Activated CD4-positive, alpha-beta memory T cell treated with anti-CD3 and anti-CD28 coated beads, Interleukin-2, amount 10 ng/mL, durations not matched to agents 7 days and 5 days (primary cell): Measurements from ENCODE around the gene APP. TPM values are rescaled to one million over a fixed set of nuclear protein-coding genes. Genes with fewer than 3 reads are reported as not detected.

Experiments used
- CTCF ChIA-PET: fragments of 350-600 bp; sonication (Branson Sonifier 250); formaldehyde crosslinking; loops from one replicate; lab custom pipeline; 2021; ENCODE audit warnings: antibody characterized with exemption, inconsistent platforms; lab: Charles Lee
- POLR2A ChIA-PET: fragments of 350-600 bp; sonication (Branson Sonifier 250); formaldehyde crosslinking; loops from one replicate; lab custom pipeline; 2021; ENCODE audit warnings: antibody characterized with exemption; lab: Charles Lee
- DNase-seq: peaks from one replicate; pipeline ENCODE4 v3.0.0-alpha.2; 2020
- H3K27ac Mint-ChIP-seq: one replicate; pipeline ENCODE4 v1.8.0; 2021; ENCODE audit warnings: mild to moderate bottlenecking, mixed read lengths
- H3K27me3 Mint-ChIP-seq: one replicate; pipeline ENCODE4 v1.8.0; 2021; ENCODE audit warnings: mixed read lengths
- H3K36me3 Mint-ChIP-seq: one replicate; pipeline ENCODE4 v1.8.0; 2021; ENCODE audit warnings: low read depth, mixed read lengths
- H3K4me1 Mint-ChIP-seq: one replicate; pipeline ENCODE4 v1.8.0; 2021; ENCODE audit warnings: mixed read lengths
- H3K4me3 Mint-ChIP-seq: one replicate; pipeline ENCODE4 v1.8.0; 2021; ENCODE audit warnings: mild to moderate bottlenecking, mixed read lengths
- H3K9me3 Mint-ChIP-seq: one replicate; pipeline ENCODE4 v1.8.0; 2021; ENCODE audit warnings: mixed read lengths
- total RNA-seq, 2 experiments: library from RNA; stranded (reverse); gene quantifications; one replicate each; pipeline ENCODE4 v1.2.3, GENCODE V29; 2021

The APP gene
- total RNA-seq, 2 experiments from 2014 or later, result 25.5 to 29.9 TPM

DNA sequence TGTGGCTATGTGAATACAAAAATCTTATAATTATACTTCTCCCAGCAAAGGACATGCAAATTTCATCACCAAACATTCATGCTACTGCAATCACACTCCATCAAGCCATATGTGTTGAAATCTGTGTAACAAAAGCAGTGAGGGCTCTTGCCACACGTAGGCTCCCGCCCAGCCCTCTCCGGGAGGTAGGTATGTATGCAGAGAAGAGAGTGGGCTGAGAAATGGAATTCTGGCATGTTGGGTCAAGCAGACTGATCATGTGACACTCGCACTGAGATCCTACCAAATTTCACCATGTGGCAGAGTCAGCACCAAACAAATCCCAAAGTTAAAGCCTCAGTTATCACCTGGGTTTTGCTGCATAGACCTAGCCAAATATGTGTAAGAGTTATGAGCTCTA is 49.7 kb downstream of the APP start:
- no peaks in the 10 kb centered on the region for H3K36me3 Mint-ChIP-seq
- no peak for DNase-seq
- ChIA-PET POLR2A (no interaction called here), CTCF (interaction anchor here (1.2 kb wide), 1 partner anchor 48 kb away, joined by 4 read pairs; no protein-coding TSS in a partner anchor)
- H3K4me1 Mint-ChIP-seq, result no peaks in the 10 kb centered on the region
- no peaks in the 10 kb centered on the region for H3K27me3 Mint-ChIP-seq
- no peak overlapping the region for H3K27ac Mint-ChIP-seq
- no peaks in the 10 kb centered on the region for H3K9me3 Mint-ChIP-seq
- H3K4me3 Mint-ChIP-seq, result no peak overlapping the region

DNA sequence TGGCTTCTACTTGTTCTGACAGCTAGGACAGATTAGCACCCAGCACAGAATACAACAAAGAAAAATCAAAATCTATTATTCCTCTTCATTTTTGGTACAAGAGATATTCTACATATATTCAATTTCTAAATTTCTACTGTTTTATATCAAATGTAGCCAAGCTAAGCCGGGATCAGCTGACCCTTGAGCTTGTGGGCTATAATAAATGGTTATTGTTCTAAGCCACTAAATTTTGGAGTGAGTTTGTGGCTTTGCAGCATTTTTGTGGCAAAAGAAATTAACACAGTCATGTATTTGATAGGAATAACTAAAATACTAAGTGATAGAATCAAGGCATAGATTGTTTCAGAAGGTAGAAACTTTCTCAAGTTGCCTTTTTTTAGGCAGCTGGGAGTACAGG is 50.7 kb downstream of the APP start:
- Mint-ChIP-seq H3K36me3 (no peaks in the 10 kb centered on the region), H3K27me3 (no peaks in the 10 kb centered on the region), H3K4me3 (no peak overlapping the region), H3K27ac (no peak overlapping the region), H3K9me3 (no peaks in the 10 kb centered on the region), H3K4me1 (no peaks in the 10 kb centered on the region)
- ChIA-PET CTCF (interaction anchor here (1.2 kb wide), 1 partner anchor 49 kb away, joined by 4 read pairs; no protein-coding TSS in a partner anchor), POLR2A (no interaction called here)
- DNase-seq, result no peak

DNA sequence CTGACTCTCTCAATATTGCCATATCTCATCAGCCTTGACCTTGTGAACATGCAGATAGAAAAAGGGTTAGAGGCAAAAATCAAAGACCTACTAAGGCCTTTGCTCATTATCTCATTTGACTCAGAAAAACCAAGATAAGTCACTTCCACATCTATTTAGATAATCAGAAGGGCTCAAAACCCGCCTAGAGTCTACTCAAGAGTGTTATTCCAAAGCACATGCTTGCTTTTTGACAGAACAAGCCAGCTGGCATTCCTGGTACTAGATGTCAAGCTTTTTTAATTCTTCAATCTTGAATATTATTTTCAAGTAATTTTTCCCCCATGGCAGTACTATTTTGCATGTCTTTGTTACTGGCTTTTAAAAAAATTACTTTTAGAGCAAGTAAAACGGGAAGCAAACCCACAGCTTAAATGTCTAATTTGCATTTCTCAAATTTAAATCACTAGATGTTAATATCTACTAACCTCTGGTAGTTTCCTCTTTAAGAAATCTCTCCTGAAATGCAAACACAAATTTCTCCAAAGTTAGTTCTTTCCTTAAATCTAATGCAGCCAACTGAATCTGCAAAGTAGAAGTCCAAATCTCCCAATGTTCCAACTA is 51.5 kb downstream of the APP start:
- DNase-seq, result no peak
- Mint-ChIP-seq H3K27me3 (no peaks in the 10 kb centered on the region), H3K36me3 (no peaks in the 10 kb centered on the region), H3K4me3 (no peak overlapping the region), H3K4me1 (no peaks in the 10 kb centered on the region), H3K9me3 (no peaks in the 10 kb centered on the region), H3K27ac (no peak overlapping the region)
- ChIA-PET CTCF (interaction anchor here (0.9 kb wide), 1 partner anchor 49 kb away, joined by 3 read pairs; no protein-coding TSS in a partner anchor), POLR2A (no interaction called here)

DNA sequence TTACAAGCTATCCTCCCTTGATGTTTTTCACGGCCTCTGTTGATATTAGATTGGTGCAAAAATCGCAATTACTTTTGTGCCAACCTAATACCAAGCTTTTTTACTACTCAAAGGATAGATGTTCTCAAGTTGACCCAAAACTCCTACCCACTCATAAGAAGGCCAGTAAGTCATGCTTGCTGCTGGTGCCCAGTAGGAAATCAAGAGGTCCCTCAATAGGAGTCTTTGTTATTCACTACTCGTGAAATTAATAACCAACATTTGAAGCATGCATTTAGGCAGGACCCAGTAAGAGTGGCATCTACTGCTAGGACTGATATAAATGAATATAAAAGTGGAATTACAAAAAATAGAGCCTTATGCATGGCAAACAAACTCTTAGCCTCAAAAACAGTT is 52.6 kb downstream of the APP start:
- no peak overlapping the region for H3K27ac Mint-ChIP-seq

DNA sequence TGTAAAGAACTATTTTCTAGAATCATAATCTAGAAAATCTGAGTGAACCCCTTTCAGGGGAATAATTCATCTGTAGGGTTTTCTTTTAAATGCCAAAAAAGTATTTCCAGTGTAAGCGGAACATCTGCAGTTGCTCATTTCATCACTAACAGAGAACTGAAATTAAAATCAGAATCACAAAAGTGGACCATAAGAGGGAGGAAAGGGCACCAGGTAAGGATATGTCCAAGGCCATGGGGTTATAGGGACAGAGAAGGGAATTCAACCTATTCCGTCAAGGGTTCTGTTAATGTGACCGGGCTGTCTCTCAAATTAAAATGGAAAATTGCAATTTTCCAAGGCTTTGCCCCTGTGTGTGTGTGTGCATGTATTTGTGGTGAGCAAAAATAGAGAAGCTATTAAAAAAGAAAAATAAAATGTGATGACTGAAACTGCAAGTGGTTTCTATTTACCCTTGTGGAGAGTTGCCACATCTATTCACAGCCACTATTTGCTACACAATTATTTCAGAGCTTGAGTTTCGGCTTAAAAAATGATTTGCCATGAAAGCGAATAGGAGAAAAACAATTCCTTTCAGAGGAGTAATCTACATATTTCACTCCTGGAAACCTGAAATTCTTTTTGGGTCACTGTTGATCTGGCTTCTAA is 53.1 kb downstream of the APP start:
- CTCF ChIA-PET, result no interaction called here
- Mint-ChIP-seq H3K27me3 (no peaks in the 10 kb centered on the region), H3K4me3 (no peak overlapping the region), H3K4me1 (no peaks in the 10 kb centered on the region), H3K9me3 (no peaks in the 10 kb centered on the region), H3K27ac (no peak overlapping the region), H3K36me3 (no peaks in the 10 kb centered on the region)
- POLR2A ChIA-PET, result no interaction called here
- DNase-seq, result no peak

More for the DNA sequence above, 52.6 kb downstream of the APP start:
- ChIA-PET CTCF (no interaction called here), POLR2A (no interaction called here)
- DNase-seq, result no peak
- no peaks in the 10 kb centered on the region for H3K27me3 Mint-ChIP-seq
- no peaks in the 10 kb centered on the region for H3K36me3 Mint-ChIP-seq
- H3K9me3 Mint-ChIP-seq, result no peaks in the 10 kb centered on the region
- no peaks in the 10 kb centered on the region for H3K4me1 Mint-ChIP-seq
- no peak overlapping the region for H3K4me3 Mint-ChIP-seq

DNA sequence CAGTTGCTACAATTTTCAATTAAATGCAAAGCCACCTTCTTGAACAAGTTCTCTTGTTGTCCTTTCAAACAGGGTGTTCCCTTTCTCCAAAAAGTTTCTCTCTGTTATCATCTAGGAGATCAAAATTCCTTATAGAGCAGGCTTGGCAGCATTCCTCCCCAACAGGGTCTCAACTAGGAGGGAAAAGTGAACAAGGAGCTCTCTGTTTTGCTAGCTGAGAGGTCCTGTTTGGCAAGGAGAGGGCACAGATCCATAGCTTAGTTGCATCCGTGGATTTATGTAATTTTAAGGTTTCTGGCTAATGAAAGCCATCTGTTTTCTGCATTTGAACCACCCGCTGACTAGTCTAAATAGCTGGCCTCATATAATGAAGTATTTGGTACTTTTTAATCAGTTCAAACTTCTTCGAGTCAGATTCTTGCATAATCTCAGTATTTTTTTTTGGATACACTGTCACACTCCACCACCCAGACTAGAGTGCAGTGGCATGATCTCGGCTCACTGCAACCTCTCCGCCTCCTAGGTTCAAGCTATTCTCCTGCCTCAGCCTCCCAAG is 54.0 kb downstream of the APP start:
- CTCF ChIA-PET, result no interaction called here

DNA sequence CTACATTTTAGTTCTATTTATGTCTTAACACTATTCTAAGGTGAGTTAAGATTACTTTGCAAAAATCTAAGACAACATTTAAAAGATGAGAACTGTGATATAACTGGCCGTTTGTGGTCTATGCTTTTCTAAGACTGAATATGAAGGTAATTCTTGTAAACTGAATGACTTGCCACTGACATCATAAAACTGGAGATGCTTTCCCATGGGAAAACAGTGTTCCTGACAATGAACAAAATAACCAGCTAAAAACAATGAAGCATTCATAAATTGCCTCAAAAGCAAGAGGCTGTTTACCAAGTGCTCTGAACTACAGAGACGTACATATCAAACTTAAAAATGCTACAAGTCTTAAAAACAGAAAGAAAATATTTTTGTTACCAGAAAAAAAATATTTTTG is 54.7 kb downstream of the APP start:
- DNase-seq, result no peak
- Mint-ChIP-seq H3K27me3 (no peaks in the 10 kb centered on the region), H3K36me3 (no peaks in the 10 kb centered on the region), H3K27ac (no peak overlapping the region), H3K9me3 (no peaks in the 10 kb centered on the region), H3K4me3 (no peak overlapping the region), H3K4me1 (no peaks in the 10 kb centered on the region)
- CTCF ChIA-PET, result no interaction called here
- POLR2A ChIA-PET, result no interaction called here

More for the DNA sequence above, 54.0 kb downstream of the APP start:
- no peak for DNase-seq
- H3K27me3 Mint-ChIP-seq, result no peaks in the 10 kb centered on the region
- POLR2A ChIA-PET, result no interaction called here
- no peak overlapping the region for H3K4me3 Mint-ChIP-seq
- no peaks in the 10 kb centered on the region for H3K36me3 Mint-ChIP-seq
- no peaks in the 10 kb centered on the region for H3K9me3 Mint-ChIP-seq
- H3K4me1 Mint-ChIP-seq, result no peaks in the 10 kb centered on the region
- H3K27ac Mint-ChIP-seq, result no peak overlapping the region

DNA sequence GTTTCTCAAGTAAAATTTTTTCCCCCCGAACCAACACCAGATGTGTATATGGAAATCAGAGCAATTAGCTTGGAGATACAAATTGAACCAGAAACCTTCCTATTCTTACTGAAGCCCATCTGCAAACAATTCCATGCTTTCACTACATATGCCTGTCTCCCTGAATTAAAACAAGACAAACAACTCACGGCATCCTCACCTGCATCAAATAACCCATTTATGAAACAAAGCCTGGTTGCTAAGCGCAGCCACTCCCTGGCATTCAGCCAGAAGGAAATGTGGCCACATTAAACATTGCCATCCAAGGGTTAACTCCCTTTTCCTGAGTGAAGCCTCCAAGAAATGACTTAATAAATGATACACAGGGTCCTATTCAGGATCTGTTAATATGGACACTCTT is 55.3 kb downstream of the APP start:
- DNase-seq, result no peak
- ChIA-PET POLR2A (no interaction called here), CTCF (no interaction called here)

DNA sequence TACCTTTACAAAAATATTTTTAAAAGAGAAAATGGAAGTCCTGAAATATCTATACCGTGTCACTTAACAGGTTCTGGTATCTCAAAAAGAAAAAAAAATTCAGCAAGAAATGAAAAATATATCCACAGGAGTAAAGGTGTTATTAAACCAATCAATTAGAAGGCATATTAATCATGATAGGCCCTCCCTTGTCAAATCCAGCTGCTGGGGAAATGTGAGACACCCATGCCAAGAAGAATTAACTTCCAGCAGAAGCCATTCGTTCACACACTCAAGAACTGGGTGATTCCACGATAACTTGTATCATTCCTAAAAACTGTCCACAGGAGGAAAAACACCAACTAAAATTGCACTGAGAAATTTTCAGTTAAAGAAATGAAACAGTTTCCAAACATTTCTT is 57.6 kb downstream of the APP start:
- POLR2A ChIA-PET, result no interaction called here
- CTCF ChIA-PET, result no interaction called here
- Mint-ChIP-seq H3K27me3 (no peaks in the 10 kb centered on the region), H3K4me1 (no peaks in the 10 kb centered on the region), H3K27ac (no peak overlapping the region), H3K4me3 (no peak overlapping the region), H3K36me3 (no peaks in the 10 kb centered on the region), H3K9me3 (no peaks in the 10 kb centered on the region)
- no peak for DNase-seq

More for the DNA sequence above, 55.3 kb downstream of the APP start:
- Mint-ChIP-seq H3K27me3 (no peaks in the 10 kb centered on the region), H3K9me3 (no peaks in the 10 kb centered on the region), H3K36me3 (no peaks in the 10 kb centered on the region), H3K27ac (no peak overlapping the region), H3K4me3 (no peak overlapping the region), H3K4me1 (no peaks in the 10 kb centered on the region)

DNA sequence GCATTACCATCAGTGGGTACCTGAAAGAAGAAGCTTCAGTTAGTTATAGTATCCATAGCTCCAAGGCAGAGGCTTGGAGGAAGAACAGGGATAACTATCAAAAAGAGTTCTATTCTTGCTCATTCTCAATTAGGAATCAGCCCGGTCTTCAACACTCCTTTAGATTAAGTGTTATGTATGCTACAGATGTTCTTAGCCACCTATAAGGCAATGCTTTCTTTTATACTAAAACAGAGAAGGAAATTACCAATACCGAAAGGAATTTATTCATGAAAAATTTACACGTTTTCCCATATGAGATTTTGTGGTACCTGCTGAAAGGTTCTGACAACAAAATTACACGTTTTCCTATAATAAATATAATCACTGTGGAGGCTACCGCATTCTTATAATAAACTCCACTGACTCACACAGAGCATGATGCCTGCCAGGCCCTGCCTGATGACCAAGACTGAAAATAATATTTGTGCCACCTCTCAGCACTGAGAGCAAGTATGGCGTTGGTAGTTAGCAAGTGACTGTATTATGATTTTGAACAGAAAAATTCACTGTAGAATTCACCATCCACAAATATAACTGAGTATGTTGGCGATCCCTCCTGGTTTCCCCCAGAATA is 58.3 kb downstream of the APP start:
- ChIA-PET POLR2A (no interaction called here), CTCF (no interaction called here)
- Mint-ChIP-seq H3K27ac (no peak overlapping the region), H3K27me3 (no peaks in the 10 kb centered on the region), H3K4me1 (no peaks in the 10 kb centered on the region), H3K4me3 (no peak overlapping the region), H3K9me3 (no peaks in the 10 kb centered on the region), H3K36me3 (no peaks in the 10 kb centered on the region)
- no peak for DNase-seq

DNA sequence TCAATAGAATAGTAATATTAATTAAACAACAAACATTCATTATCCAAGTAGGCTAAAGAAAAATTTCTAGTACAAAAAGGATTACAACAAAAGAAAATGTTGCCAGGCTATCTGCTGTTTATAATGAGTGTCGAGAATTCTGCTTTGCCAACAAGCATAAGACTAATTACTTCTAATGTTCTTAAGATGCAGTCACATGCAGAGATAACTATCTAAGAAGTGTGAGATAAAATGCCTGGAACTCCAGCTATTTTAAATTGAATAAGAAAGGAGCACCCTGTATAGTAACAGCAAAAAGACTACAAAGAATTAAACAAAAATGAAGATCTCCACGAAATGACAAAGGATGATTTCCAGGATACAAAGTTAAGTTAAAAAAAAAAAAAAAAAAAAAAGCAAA is 59.9 kb downstream of the APP start:
- Mint-ChIP-seq H3K27me3 (no peaks in the 10 kb centered on the region), H3K9me3 (no peaks in the 10 kb centered on the region), H3K27ac (no peak overlapping the region), H3K4me3 (no peak overlapping the region), H3K4me1 (no peaks in the 10 kb centered on the region), H3K36me3 (no peaks in the 10 kb centered on the region)
- DNase-seq, result no peak
- ChIA-PET POLR2A (no interaction called here), CTCF (no interaction called here)

DNA sequence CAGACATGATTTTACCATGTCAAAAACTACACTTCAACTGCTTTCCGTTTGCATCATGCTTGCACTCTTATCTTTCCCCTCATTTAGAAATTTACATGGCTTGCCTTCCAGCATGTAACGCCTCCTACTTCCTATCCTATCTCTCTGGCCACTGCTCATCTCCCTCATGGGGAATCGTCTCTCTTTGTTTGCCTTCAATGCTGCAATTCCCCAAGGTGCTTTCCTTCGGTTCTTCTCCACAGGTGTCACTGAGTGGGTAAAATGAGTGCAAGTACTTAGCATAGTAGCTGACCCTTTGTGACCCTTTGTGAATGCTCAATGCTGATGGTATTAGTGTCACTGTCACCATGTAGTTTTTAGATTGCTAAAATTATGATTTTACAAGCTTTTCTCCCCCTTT is 63.1 kb downstream of the APP start:
- no peak for DNase-seq

DNA sequence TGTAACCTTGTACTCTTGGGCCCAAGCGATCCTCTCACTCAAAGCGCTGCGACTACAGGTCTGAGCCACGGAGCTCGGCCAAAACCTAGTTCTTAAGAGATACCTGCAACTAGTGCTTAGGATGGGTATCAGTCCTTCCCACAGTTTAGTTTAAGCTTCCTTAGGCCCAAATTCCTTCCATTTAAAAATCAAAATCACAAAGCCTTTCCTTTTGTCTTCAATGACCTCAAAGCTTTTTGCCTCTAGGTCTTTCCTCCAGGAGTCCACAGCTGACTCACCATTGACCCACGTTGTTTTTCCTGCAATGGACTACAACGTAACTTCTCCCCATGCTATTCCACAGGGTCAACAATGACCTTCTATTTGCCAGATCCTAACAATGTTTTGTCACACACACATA is 64.0 kb downstream of the APP start:
- H3K9me3 Mint-ChIP-seq, result peaks cover 1% of the 10 kb centered on the region
- DNase-seq, result no peak
- no peak overlapping the region for H3K4me3 Mint-ChIP-seq
- ChIA-PET CTCF (no interaction called here), POLR2A (interaction anchor here (0.6 kb wide), 1 partner anchor 171 kb away, joined by 4 read pairs; no protein-coding TSS in a partner anchor)
- no peaks in the 10 kb centered on the region for H3K4me1 Mint-ChIP-seq
- H3K27ac Mint-ChIP-seq, result no peak overlapping the region
- H3K27me3 Mint-ChIP-seq, result no peaks in the 10 kb centered on the region
- no peaks in the 10 kb centered on the region for H3K36me3 Mint-ChIP-seq

More for the DNA sequence above, 63.1 kb downstream of the APP start:
- Mint-ChIP-seq H3K36me3 (no peaks in the 10 kb centered on the region), H3K4me3 (no peak overlapping the region), H3K27me3 (no peaks in the 10 kb centered on the region), H3K9me3 (peaks cover 1% of the 10 kb centered on the region), H3K4me1 (no peaks in the 10 kb centered on the region), H3K27ac (no peak overlapping the region)
- ChIA-PET CTCF (interaction anchor here (0.5 kb wide), 1 partner anchor 152 kb away, joined by 4 read pairs; no protein-coding TSS in a partner anchor), POLR2A (no interaction called here)
